ENCODE data around the gene A4GALT. TPM values are rescaled to one million over a fixed set of nuclear protein-coding genes. Genes with fewer than 3 reads are reported as not detected.

A4GALT gene
- total and polyA plus RNA-seq, 11 donors = 30.7 to 230 (median 67.2) TPM

- DNase-seq (peak in 1 of 5 donors; percentile 41), ATAC-seq (no peak)
- H3K36me3 ChIP-seq = peaks cover 0 to 25% (median 8%) of the 10 kb centered on the region in 9 donors
- intact Hi-C loops (cut with DNase I) = loop anchor here in 2 of 10 donors (5.0 kb wide), 1 partner anchor 35 kb away; the partner anchor contains the start of gene A4GALT (in 2 of the 2)
- no peak for TF ChIP-seq POLR2A (IDR thresholded peaks at IDR 0.05)
- no peak for TF ChIP-seq CTCF (IDR thresholded peaks at IDR 0.05)
- peaks cover 44 to 96% (median 85%) of the 10 kb centered on the region in 12 donors for H3K4me1 ChIP-seq
- H3K9me3 ChIP-seq = no peaks in the 10 kb centered on the region
- WGBS, 4 donors = 85 to 89% (median 86%) methylated on average over 14 of the region's 14 CpGs
- H3K27ac ChIP-seq = peak overlapping the region; percentile 84 to 98 (median 94)
- no peak overlapping the region for H3K4me3 ChIP-seq
- H3K27me3 ChIP-seq = no peaks in the 10 kb centered on the region
These were observed 33.7 kb downstream of the A4GALT start for GRCh38 chr22:42686756-42687491.

- no peak overlapping the region for H3K4me3 ChIP-seq
- DNase-seq (peak; percentile 81 to 94 (median 85)), ATAC-seq (peak; percentile 63 to 69 (median 64))
- peaks cover 45 to 96% (median 85%) of the 10 kb centered on the region in 12 donors for H3K4me1 ChIP-seq
- intact Hi-C loops (cut with DNase I) = loop anchor here in 2 of 10 donors (5.0 kb wide), 1 partner anchor 36 kb away; the partner anchor contains the start of gene A4GALT (in 2 of the 2)
- H3K27ac ChIP-seq = peak overlapping the region; percentile 84 to 98 (median 94)
- TF ChIP-seq CTCF (IDR thresholded peaks at IDR 0.05) (peak in 5 of 12 donors; percentile 11 to 45 (median 25)), POLR2A (IDR thresholded peaks at IDR 0.05) (peak in 1 of 2 donors; percentile 67)
- H3K27me3 ChIP-seq = no peaks in the 10 kb centered on the region
- peaks cover 0 to 16% (median 0%) of the 10 kb centered on the region in 9 donors for H3K36me3 ChIP-seq
- WGBS, 4 donors = 10 to 25% (median 19%) methylated on average over 5 of the region's 5 CpGs
- H3K9me3 ChIP-seq = no peaks in the 10 kb centered on the region
These were observed 34.6 kb downstream of the A4GALT start for GRCh38 chr22:42685941-42686653.

GRCh38 chr22:42684462-42685195 lies 36.0 kb downstream of the A4GALT start:
- TF ChIP-seq POLR2A (IDR thresholded peaks at IDR 0.05) = no peak
- TF ChIP-seq CTCF (IDR thresholded peaks at IDR 0.05) = no peak
- H3K27ac ChIP-seq = peak overlapping the region; percentile 84 to 98 (median 94)
- H3K4me1 ChIP-seq = peaks cover 52 to 97% (median 90%) of the 10 kb centered on the region in 12 donors
- intact Hi-C loops (cut with DNase I) = loop anchor here in 3 of 10 donors (5.0 kb wide), 2 partner anchors 33 to 38 kb away; partner anchors contain the start of gene A4GALT (in 2 of the 3)
- no peaks in the 10 kb centered on the region for H3K9me3 ChIP-seq
- 68 to 80% (median 71%) methylated on average over 11 of the region's 11 CpGs for WGBS, 4 donors
- DNase-seq (peak in 1 of 5 donors; percentile 66), ATAC-seq (no peak)
- H3K27me3 ChIP-seq = no peaks in the 10 kb centered on the region
- no peak overlapping the region for H3K4me3 ChIP-seq
- peaks cover 0 to 7% (median 0%) of the 10 kb centered on the region in 9 donors for H3K36me3 ChIP-seq

All from heart left ventricle (tissue), 16 donors.